K562 (cell line): ENCODE measurements around the gene ST8SIA2. TPM values are rescaled to one million over a fixed set of nuclear protein-coding genes. Genes with fewer than 3 reads are reported as not detected.

ENCODE experiments used
- CBFA2T3 ChIP-seq: fragments of 450-650 bp; IDR thresholded peaks from 2 replicates; pipeline ENCODE4 v1.6.1; 2017
- EP400 ChIP-seq: fragments of 450-650 bp; IDR thresholded peaks from 2 replicates; pipeline ENCODE4 v1.6.1; 2017; ENCODE audit warnings: antibody characterized with exemption, mild to moderate bottlenecking, moderate library complexity
- KDM5B ChIP-seq: fragments of 200-600 bp; sonication (generic); IDR thresholded peaks from 2 replicates; pipeline ENCODE4 v1.6.1; 2012; ENCODE audit warnings: low read depth, mild to moderate bottlenecking, moderate library complexity, low read length, control low read depth, inconsistent platforms; ENCODE audit not compliant: insufficient replicate concordance
- SMARCA4 ChIP-seq: fragments of 450-650 bp; IDR thresholded peaks from 2 replicates; pipeline ENCODE4 v1.6.1; 2016
- TAL1 ChIP-seq: fragments of 450-650 bp; IDR thresholded peaks from 2 replicates; pipeline ENCODE4 v1.6.1; 2016; ENCODE audit warnings: mild to moderate bottlenecking
- ZNF212 ChIP-seq: fragments of 450-650 bp; formaldehyde crosslinking; IDR thresholded peaks from 2 replicates; pipeline ENCODE4 v1.4.0; 2020; ENCODE audit warnings: mild to moderate bottlenecking
- ZNF232 ChIP-seq: sonication (generic); formaldehyde crosslinking; IDR thresholded peaks from 2 replicates; pipeline ENCODE4 v1.8.0; 2022; ENCODE audit warnings: mild to moderate bottlenecking, missing genetic modification reagents
- ZNF586 ChIP-seq: fragments of 450-650 bp; formaldehyde crosslinking; conservative IDR thresholded peaks from 2 replicates; pipeline ENCODE4 v1.4.0; 2020; ENCODE audit warnings: mild to moderate bottlenecking, moderate library complexity
- ZNF644 ChIP-seq: fragments of 200-800 bp; sonication (Bioruptor generic); IDR thresholded peaks from 2 replicates; pipeline ENCODE4 v1.6.1; 2016; ENCODE audit warnings: low read depth, missing genetic modification characterization, missing compliant biosample characterization
- ZNF778 ChIP-seq: fragments of 450-650 bp; formaldehyde crosslinking; IDR thresholded peaks from 2 replicates; pipeline ENCODE4 v1.4.0; 2020; ENCODE audit warnings: mild to moderate bottlenecking, moderate library complexity
- polyA plus RNA-seq, 8 experiments: library from polyadenylated mRNA; depleted of rRNA in 4 of 8; stranded (reverse) in 5 of 8; unstranded in 3 of 8; fragments of >200 nt; fragmentation: Nextera tagmentation in 2 of 8; fragmentation: Illumina TruSeq in 1 of 8; extraction: Ambion mirVana in 2 of 8; extraction: Trizol in 1 of 8; gene quantifications; 2 replicates each; pipeline versions ENCODE4 v1.2.1 to v1.2.3, GENCODE V29; 2011 to 2014; ENCODE audit warnings: inconsistent platforms in 1 of 8, missing spikeins in 1 of 8
- total RNA-seq, 7 experiments: library from RNA; depleted of rRNA in 6 of 7; stranded (reverse); fragments of >200 nt in 6 of 7; fragmentation: Illumina TruSeq in 2 of 7; extraction: Trizol in 2 of 7; gene quantifications; 2 replicates each; pipeline versions ENCODE4 v1.2.1 to v1.2.3, GENCODE V29; 2011 to 2021; ENCODE audit warnings: low replicate concordance in 1 of 7
- TF ChIP-seq, protein P1 (sequence below): fragments of 250-450 bp; sonication (Bioruptor Pico); IDR thresholded peaks from 2 replicates; pipeline ENCODE4 v1.8.0; 2022; ENCODE audit warnings: moderate library complexity, mild to moderate bottlenecking, inconsistent platforms
- TF ChIP-seq, protein P2 (sequence below): sonication (generic); formaldehyde crosslinking; IDR thresholded peaks from 2 replicates; pipeline ENCODE4 v1.8.0; 2023; ENCODE audit warnings: mild to moderate bottlenecking, missing genetic modification reagents
- TF ChIP-seq, protein P3 (sequence below): sonication (generic); formaldehyde crosslinking; IDR thresholded peaks from 2 replicates; pipeline ENCODE4 v1.8.1; 2023; ENCODE audit warnings: missing genetic modification reagents, mild to moderate bottlenecking, borderline replicate concordance

ST8SIA2 gene
- total and polyA plus RNA-seq, 9 of the 15 experiments (the other 6 are each of a cell fraction or from before 2014, with no cell fraction given): not detected

DNA sequence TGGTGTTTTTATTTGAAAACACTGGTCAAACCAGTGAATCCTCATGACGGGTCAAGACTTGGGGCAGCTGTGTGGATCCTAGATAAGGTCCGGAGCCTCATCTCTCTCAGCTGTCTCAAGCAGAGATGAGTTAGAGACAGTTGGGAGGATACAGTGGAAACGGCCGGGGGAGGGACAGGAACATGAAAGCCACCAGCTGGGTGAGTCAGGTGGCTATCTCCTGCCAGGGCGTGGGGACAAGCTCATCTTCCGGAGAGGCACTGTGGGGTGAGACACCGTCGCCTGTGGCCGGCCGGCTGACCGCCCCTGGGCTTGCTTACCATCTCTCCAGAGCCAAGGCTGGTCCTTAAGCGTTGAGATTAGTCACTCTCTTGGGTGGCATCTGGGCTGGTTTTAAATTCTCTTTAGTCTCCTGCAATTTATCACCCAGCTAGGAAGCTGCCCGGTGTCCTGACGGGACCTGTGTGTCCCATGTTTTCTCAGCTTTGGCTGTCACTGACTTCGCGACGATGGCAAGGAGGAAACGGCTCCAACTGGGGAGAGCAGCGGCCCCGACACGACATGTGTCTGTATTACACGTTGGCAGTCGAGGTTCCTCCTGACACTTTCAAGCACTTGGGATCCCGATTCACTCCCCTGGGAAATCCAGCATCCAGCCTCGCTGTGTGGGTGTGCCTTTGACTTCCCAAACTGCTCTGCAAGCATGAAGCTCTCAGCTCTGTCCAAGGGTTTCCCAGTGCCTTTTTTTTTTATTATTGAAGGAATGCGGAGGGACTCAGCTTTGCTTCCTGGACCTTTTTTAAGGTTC lies 7.5 kb downstream of the ST8SIA2 start (continued):
- TF ChIP-seq ZNF212 (CRISPR knock-in tag) (no peak), TAL1 (peak; percentile 67), KDM5B (no peak), ZNF586 (CRISPR knock-in tag) (no peak), EP400 (no peak), CBFA2T3 (peak; percentile 86), ZNF778 (no peak), SMARCA4 (peak; percentile 27; the same call in 1 of the 2 replicates), ZNF232 (CRISPR knock-in tag) (no peak), ZNF644 (tag) (no peak)
- TF ChIP-seq, protein P1, sequence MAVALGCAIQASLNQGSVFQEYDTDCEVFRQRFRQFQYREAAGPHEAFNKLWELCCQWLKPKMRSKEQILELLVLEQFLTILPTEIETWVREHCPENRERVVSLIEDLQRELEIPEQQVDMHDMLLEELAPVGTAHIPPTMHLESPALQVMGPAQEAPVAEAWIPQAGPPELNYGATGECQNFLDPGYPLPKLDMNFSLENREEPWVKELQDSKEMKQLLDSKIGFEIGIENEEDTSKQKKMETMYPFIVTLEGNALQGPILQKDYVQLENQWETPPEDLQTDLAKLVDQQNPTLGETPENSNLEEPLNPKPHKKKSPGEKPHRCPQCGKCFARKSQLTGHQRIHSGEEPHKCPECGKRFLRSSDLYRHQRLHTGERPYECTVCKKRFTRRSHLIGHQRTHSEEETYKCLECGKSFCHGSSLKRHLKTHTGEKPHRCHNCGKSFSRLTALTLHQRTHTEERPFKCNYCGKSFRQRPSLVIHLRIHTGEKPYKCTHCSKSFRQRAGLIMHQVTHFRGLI (CRISPR knock-in tag): no peak
- TF ChIP-seq, protein P2, sequence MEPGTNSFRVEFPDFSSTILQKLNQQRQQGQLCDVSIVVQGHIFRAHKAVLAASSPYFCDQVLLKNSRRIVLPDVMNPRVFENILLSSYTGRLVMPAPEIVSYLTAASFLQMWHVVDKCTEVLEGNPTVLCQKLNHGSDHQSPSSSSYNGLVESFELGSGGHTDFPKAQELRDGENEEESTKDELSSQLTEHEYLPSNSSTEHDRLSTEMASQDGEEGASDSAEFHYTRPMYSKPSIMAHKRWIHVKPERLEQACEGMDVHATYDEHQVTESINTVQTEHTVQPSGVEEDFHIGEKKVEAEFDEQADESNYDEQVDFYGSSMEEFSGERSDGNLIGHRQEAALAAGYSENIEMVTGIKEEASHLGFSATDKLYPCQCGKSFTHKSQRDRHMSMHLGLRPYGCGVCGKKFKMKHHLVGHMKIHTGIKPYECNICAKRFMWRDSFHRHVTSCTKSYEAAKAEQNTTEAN: no peak
- TF ChIP-seq, protein P3, sequence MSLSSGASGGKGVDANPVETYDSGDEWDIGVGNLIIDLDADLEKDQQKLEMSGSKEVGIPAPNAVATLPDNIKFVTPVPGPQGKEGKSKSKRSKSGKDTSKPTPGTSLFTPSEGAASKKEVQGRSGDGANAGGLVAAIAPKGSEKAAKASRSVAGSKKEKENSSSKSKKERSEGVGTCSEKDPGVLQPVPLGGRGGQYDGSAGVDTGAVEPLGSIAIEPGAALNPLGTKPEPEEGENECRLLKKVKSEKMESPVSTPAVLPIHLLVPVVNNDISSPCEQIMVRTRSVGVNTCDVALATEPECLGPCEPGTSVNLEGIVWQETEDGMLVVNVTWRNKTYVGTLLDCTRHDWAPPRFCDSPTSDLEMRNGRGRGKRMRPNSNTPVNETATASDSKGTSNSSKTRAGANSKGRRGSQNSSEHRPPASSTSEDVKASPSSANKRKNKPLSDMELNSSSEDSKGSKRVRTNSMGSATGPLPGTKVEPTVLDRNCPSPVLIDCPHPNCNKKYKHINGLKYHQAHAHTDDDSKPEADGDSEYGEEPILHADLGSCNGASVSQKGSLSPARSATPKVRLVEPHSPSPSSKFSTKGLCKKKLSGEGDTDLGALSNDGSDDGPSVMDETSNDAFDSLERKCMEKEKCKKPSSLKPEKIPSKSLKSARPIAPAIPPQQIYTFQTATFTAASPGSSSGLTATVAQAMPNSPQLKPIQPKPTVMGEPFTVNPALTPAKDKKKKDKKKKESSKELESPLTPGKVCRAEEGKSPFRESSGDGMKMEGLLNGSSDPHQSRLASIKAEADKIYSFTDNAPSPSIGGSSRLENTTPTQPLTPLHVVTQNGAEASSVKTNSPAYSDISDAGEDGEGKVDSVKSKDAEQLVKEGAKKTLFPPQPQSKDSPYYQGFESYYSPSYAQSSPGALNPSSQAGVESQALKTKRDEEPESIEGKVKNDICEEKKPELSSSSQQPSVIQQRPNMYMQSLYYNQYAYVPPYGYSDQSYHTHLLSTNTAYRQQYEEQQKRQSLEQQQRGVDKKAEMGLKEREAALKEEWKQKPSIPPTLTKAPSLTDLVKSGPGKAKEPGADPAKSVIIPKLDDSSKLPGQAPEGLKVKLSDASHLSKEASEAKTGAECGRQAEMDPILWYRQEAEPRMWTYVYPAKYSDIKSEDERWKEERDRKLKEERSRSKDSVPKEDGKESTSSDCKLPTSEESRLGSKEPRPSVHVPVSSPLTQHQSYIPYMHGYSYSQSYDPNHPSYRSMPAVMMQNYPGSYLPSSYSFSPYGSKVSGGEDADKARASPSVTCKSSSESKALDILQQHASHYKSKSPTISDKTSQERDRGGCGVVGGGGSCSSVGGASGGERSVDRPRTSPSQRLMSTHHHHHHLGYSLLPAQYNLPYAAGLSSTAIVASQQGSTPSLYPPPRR: no peak
